A549 (cell line): ENCODE results near the gene GNG7. TPM values are rescaled to one million over a fixed set of nuclear protein-coding genes. Genes with fewer than 3 reads are reported as not detected.

Experiments
- ATAC-seq, 2 experiments: fragments of 200-7000 bp in 1 of 2; fragments of >200 bp in 1 of 2; cut with Nextera tagmentation in 1 of 2; cut with Tn5 transposase in 1 of 2; 3 replicates each; pipeline versions ENCODE4 v1.8.0 to v1.9.1; 2018 to 2020; ENCODE audit warnings: mild to moderate bottlenecking in 1 of 2, moderate library complexity in 1 of 2
- CTCF ChIA-PET: fragments of 300-600 bp; sonication (Branson Sonifier 250); formaldehyde crosslinking; extraction: SDS; loops from one replicate; lab custom pipeline; 2021; ENCODE audit warnings: antibody characterized with exemption, inconsistent platforms; lab: Yijun Ruan, JAX
- POLR2A ChIA-PET: fragments of 350-600 bp; formaldehyde crosslinking; extraction: SDS; loops from one replicate; lab custom pipeline; 2021; ENCODE audit warnings: antibody characterized with exemption, inconsistent platforms; lab: Yijun Ruan, JAX
- DNase-seq, 2 experiments: peaks; one replicate each; pipeline versions ENCODE4 v3.0.0 to v3.0.0-alpha.2; 2011 to 2016; ENCODE audit warnings: low read depth in 1 of 2, low spot score in 1 of 2
- FAIRE-seq: peaks from 2 replicates; lab custom pipeline; 2011; peaks lifted over from hg19 to GRCh38; lab: Jason Lieb, UNC
- H3K27ac ChIP-seq, 2 experiments: fragments of >200 bp; sonication (Bioruptor Twin); formaldehyde crosslinking; 3 replicates each; pipeline ENCODE4 v1.5.1; 2016 to 2017
- H3K4me1 ChIP-seq: fragments of >200 bp; sonication (Bioruptor Twin); formaldehyde crosslinking; 3 replicates; pipeline ENCODE4 v1.6.1; 2016
- H3K4me2 ChIP-seq: fragments of >200 bp; sonication (Bioruptor Twin); formaldehyde crosslinking; 3 replicates; pipeline ENCODE4 v1.6.1; 2016
- H3K4me3 ChIP-seq: fragments of >200 bp; sonication (Bioruptor Twin); formaldehyde crosslinking; 3 replicates; pipeline ENCODE4 v1.5.1; 2016
- H3K9me3 ChIP-seq: fragments of >200 bp; sonication (Bioruptor Twin); formaldehyde crosslinking; 3 replicates; pipeline ENCODE4 v1.6.1; 2016
- CEBPB ChIP-seq, 2 experiments: fragments of >200 bp in 1 of 2; sonication (Bioruptor Twin) in 1 of 2; formaldehyde crosslinking in 1 of 2; IDR thresholded peaks; 2 replicates each; pipeline ENCODE4 v1.6.1; 2012 to 2016
- CHD2 ChIP-seq: fragments of 150-350 bp; IDR thresholded peaks from 2 replicates; pipeline ENCODE4 v1.6.1; 2014; ENCODE audit warnings: low read length; ENCODE audit not compliant: partially characterized antibody
- CTCF ChIP-seq: fragments of >200 bp; sonication (Bioruptor Twin); formaldehyde crosslinking; IDR thresholded peaks from 3 replicates; pipeline ENCODE4 v1.5.1; 2016
- FOSB ChIP-seq: fragments of 250-450 bp; sonication (Bioruptor Pico); IDR thresholded peaks from 2 replicates; pipeline ENCODE4 v1.5.0; 2020; ENCODE audit warnings: mild to moderate bottlenecking, moderate library complexity
- FOXS1 ChIP-seq: fragments of 250-450 bp; sonication (Bioruptor Pico); IDR thresholded peaks from 2 replicates; pipeline ENCODE4 v1.5.0; 2020; ENCODE audit warnings: mild to moderate bottlenecking, moderate library complexity
- HDAC2 ChIP-seq: fragments of 200-600 bp; sonication (generic); IDR thresholded peaks from 2 replicates; pipeline ENCODE4 v1.6.1; 2016
- HES2 ChIP-seq: fragments of >200 bp; sonication (Bioruptor Twin); formaldehyde crosslinking; IDR thresholded peaks from 2 replicates; pipeline ENCODE4 v1.6.1; 2016
- HEYL ChIP-seq: fragments of 250-450 bp; sonication (Bioruptor Pico); IDR thresholded peaks from 2 replicates; pipeline ENCODE4 v1.8.0; 2021; ENCODE audit warnings: mild to moderate bottlenecking, moderate library complexity
- HMGXB4 ChIP-seq: fragments of 250-450 bp; sonication (Bioruptor Pico); IDR thresholded peaks from 2 replicates; pipeline ENCODE4 v1.5.0; 2021; ENCODE audit warnings: mild to moderate bottlenecking, moderate library complexity, borderline replicate concordance
- HOXA7 ChIP-seq: fragments of 250-450 bp; sonication (Bioruptor Pico); IDR thresholded peaks from 2 replicates; pipeline ENCODE4 v1.5.0; 2020; ENCODE audit warnings: mild to moderate bottlenecking, moderate library complexity
- HOXB13 ChIP-seq: fragments of 250-450 bp; sonication (Bioruptor Pico); IDR thresholded peaks from 2 replicates; pipeline ENCODE4 v1.5.0; 2020; ENCODE audit warnings: low read depth, mild to moderate bottlenecking, moderate library complexity
- HOXB5 ChIP-seq: fragments of 250-450 bp; sonication (Bioruptor Pico); IDR thresholded peaks from 2 replicates; pipeline ENCODE4 v1.5.0; 2020; ENCODE audit warnings: mild to moderate bottlenecking, moderate library complexity
- KDM5A ChIP-seq: fragments of 200-600 bp; sonication (generic); IDR thresholded peaks from 2 replicates; pipeline ENCODE4 v1.6.1; 2016; ENCODE audit warnings: antibody characterized with exemption, mild to moderate bottlenecking
- MAFK ChIP-seq: fragments of 450-650 bp; IDR thresholded peaks from 2 replicates; pipeline ENCODE4 v1.6.1; 2014; ENCODE audit not compliant: partially characterized antibody
- MAX ChIP-seq: IDR thresholded peaks from 2 replicates; pipeline ENCODE4 v1.6.1; 2012
- MAZ ChIP-seq: fragments of 150-350 bp; IDR thresholded peaks from 2 replicates; pipeline ENCODE4 v1.6.1; 2014; ENCODE audit warnings: antibody characterized with exemption, low read depth, low read length, borderline replicate concordance
- NPAS2 ChIP-seq: fragments of 250-450 bp; sonication (Bioruptor Pico); IDR thresholded peaks from 2 replicates; pipeline ENCODE4 v1.8.0; 2022; ENCODE audit warnings: mild to moderate bottlenecking, moderate library complexity, borderline replicate concordance
- NR3C1 ChIP-seq: fragments of >200 bp; sonication (Bioruptor Twin); formaldehyde crosslinking; IDR thresholded peaks from 3 replicates; pipeline ENCODE4 v1.6.1; 2017
- PHF8 ChIP-seq: fragments of 200-600 bp; sonication (generic); IDR thresholded peaks from 2 replicates; pipeline ENCODE4 v1.6.1; 2016; ENCODE audit warnings: low read depth, mild to moderate bottlenecking, antibody characterized with exemption, moderate library complexity, borderline replicate concordance
- POLR2A ChIP-seq: IDR thresholded peaks from 2 replicates; pipeline ENCODE4 v1.6.1; 2012; ENCODE audit warnings: mild to moderate bottlenecking, low read length
- POLR2AphosphoS2 ChIP-seq: conservative IDR thresholded peaks from 2 replicates; pipeline ENCODE4 v1.6.1; 2012; ENCODE audit warnings: low read length, improper control_type of control experiment, inconsistent platforms
- RARB ChIP-seq: fragments of 250-450 bp; sonication (Bioruptor Pico); IDR thresholded peaks from 2 replicates; pipeline ENCODE4 v1.8.0; 2021; ENCODE audit warnings: mild to moderate bottlenecking, moderate library complexity
- RNF2 ChIP-seq: fragments of 200-600 bp; sonication (generic); IDR thresholded peaks from 2 replicates; pipeline ENCODE4 v1.6.1; 2016; ENCODE audit warnings: low read depth, mild to moderate bottlenecking, antibody characterized with exemption, moderate library complexity, borderline replicate concordance
- SMC3 ChIP-seq: fragments of >200 bp; sonication (Bioruptor Twin); formaldehyde crosslinking; IDR thresholded peaks from 3 replicates; pipeline ENCODE4 v1.6.1; 2018; ENCODE audit warnings: inconsistent platforms
- SREBF2 ChIP-seq: fragments of 450-650 bp; IDR thresholded peaks from 2 replicates; pipeline ENCODE4 v1.6.1; 2014; ENCODE audit warnings: mild to moderate bottlenecking, moderate library complexity
- WGBS: methylation state at CpG from one replicate; pipeline ENCODE4 v1.1.6; 2017; ENCODE audit errors: missing lambda C conversion rate; 5-methylcytosine and 5-hydroxymethylcytosine counted together
- polyA plus RNA-seq, 4 experiments: library from polyadenylated mRNA; depleted of rRNA in 3 of 4; stranded (reverse); fragments of >200 nt; fragmentation: RNase III in 1 of 4; extraction: RNeasy Plus Mini Kit Qiagen cat#74134 plus additional on column Dnase treatment in 1 of 4; gene quantifications; 2 replicates in 3 of 4; 3 replicates in 1 of 4; pipeline ENCODE4 v1.2.3, GENCODE V29; 2011 to 2017

GNG7 gene
- polyA plus RNA-seq, 2 of the 4 experiments (the other 2 are of a cell fraction), result 0.06 to 0.08 TPM

GRCh38 chr19:2569596-2570465, 132.7 kb downstream of the GNG7 start:
- POLR2A ChIA-PET, result no interaction called here
- WGBS, result 89% methylated on average over 18 of the region's 21 CpGs

GRCh38 chr19:2567996-2568395, 134.5 kb downstream of the GNG7 start:
- WGBS, result 54% methylated on average over 6 of the region's 6 CpGs
- CTCF ChIA-PET, result no interaction called here
- ATAC-seq, result no peak
- no peak overlapping the region for H3K4me3 ChIP-seq
- TF ChIP-seq SREBF2 (no peak), RARB (CRISPR knock-in tag) (no peak), HOXA7 (CRISPR knock-in tag) (no peak), CEBPB (IDR thresholded peaks at IDR 0.05) (no peak), RNF2 (no peak), HOXB13 (no peak), POLR2AphosphoS2 (no peak), FOXS1 (CRISPR knock-in tag) (no peak), CTCF (no peak), MAX (no peak), MAFK (no peak), KDM5A (no peak), HMGXB4 (CRISPR knock-in tag) (no peak), NR3C1 (no peak)
- TF ChIP-seq, all 56 proteins: peak for 0
- Histone ChIP-seq H3K4me2 (no peak overlapping the region), H3K4me1 (no peaks in the 10 kb centered on the region), H3K27ac (no peak overlapping the region), H3K9me3 (no peaks in the 10 kb centered on the region)
- no peak for DNase-seq
- FAIRE-seq, result no peak
- POLR2A ChIA-PET, result no interaction called here

More at GRCh38 chr19:2569596-2570465, 132.7 kb downstream of the GNG7 start:
- no peak for TF ChIP-seq HES2
- no peak for FAIRE-seq
- Histone ChIP-seq H3K4me2 (no peak overlapping the region), H3K4me3 (no peak overlapping the region), H3K27ac (no peak overlapping the region), H3K4me1 (no peaks in the 10 kb centered on the region), H3K9me3 (no peaks in the 10 kb centered on the region)
- DNase-seq, result no peak
- CTCF ChIA-PET, result interaction anchor here (0.9 to 1.3 kb wide), 2 partner anchors 10 to 93 kb away, joined by 3 to 12 read pairs; no protein-coding TSS in a partner anchor
- ATAC-seq, result no peak

GRCh38 chr19:2567580-2567979, 134.9 kb downstream of the GNG7 start:
- TF ChIP-seq PHF8, result no peak
- no peak for TF ChIP-seq HOXB5 (CRISPR knock-in tag)
- no peak for TF ChIP-seq HMGXB4 (CRISPR knock-in tag)
- no peak for TF ChIP-seq KDM5A
- TF ChIP-seq NPAS2, result no peak
- no peak for TF ChIP-seq HDAC2
- TF ChIP-seq POLR2A, result no peak
- TF ChIP-seq HOXA7 (CRISPR knock-in tag), result no peak
- no peak for TF ChIP-seq HEYL (CRISPR knock-in tag)
- TF ChIP-seq NR3C1, result no peak
- TF ChIP-seq CHD2, result no peak
- TF ChIP-seq SMC3, result no peak
- TF ChIP-seq FOSB (CRISPR knock-in tag), result no peak
- TF ChIP-seq CTCF, result no peak
- TF ChIP-seq FOXS1 (CRISPR knock-in tag), result no peak
- TF ChIP-seq MAZ, result no peak
- WGBS, result 77% methylated on average over 12 of the region's 17 CpGs
- Histone ChIP-seq H3K4me1 (no peaks in the 10 kb centered on the region), H3K9me3 (no peaks in the 10 kb centered on the region), H3K4me3 (no peak overlapping the region), H3K4me2 (no peak overlapping the region), H3K27ac (no peak overlapping the region)
- FAIRE-seq (no peak), ATAC-seq (no peak), DNase-seq (no peak)
- CTCF ChIA-PET, result no interaction called here
- POLR2A ChIA-PET, result no interaction called here
